Type B pancreatic cell (in vitro differentiated cells): ENCODE data around the gene PPIL6. TPM values are rescaled to one million over a fixed set of nuclear protein-coding genes. Genes with fewer than 3 reads are reported as not detected.

Experiments
- DNase-seq: peaks from one replicate; pipeline ENCODE4 v3.0.0; 2021; ENCODE audit warnings: mixed read lengths; ENCODE audit not compliant: unreplicated experiment; ENCODE audit errors: extremely low spot score
- H3K27ac Mint-ChIP-seq: 2 replicates; pipeline ENCODE4 v1.8.0; 2021; ENCODE audit warnings: mild to moderate bottlenecking, mixed read lengths
- H3K27me3 Mint-ChIP-seq: 2 replicates; pipeline ENCODE4 v1.8.0; 2021; ENCODE audit warnings: mixed read lengths
- H3K36me3 Mint-ChIP-seq: 2 replicates; pipeline ENCODE4 v1.8.0; 2021; ENCODE audit warnings: mixed read lengths
- H3K4me1 Mint-ChIP-seq: one replicate; pipeline ENCODE4 v1.8.0; 2021; ENCODE audit warnings: mixed read lengths; ENCODE audit not compliant: unreplicated experiment
- H3K4me3 Mint-ChIP-seq: 2 replicates; pipeline ENCODE4 v1.8.0; 2021; ENCODE audit warnings: mild to moderate bottlenecking, mixed read lengths
- H3K9me3 Mint-ChIP-seq: 2 replicates; pipeline ENCODE4 v1.8.0; 2021; ENCODE audit warnings: mixed read lengths
- CTCF ChIP-seq: fragments of 200-600 bp; sonication (generic); conservative IDR thresholded peaks from 2 replicates; pipeline ENCODE4 v1.5.0; 2021; ENCODE audit warnings: antibody characterized with exemption, mild to moderate bottlenecking
- total RNA-seq: library from RNA; stranded (reverse); gene quantifications from 2 replicates; pipeline ENCODE4 v1.2.1, GENCODE V29; 2021; ENCODE audit warnings: low replicate concordance

Gene PPIL6
- total RNA-seq, 1 donor from 2014 or later: 6.1 TPM

- Mint-ChIP-seq H3K9me3 (peaks cover 12% of the 10 kb centered on the region), H3K4me3 (no peak overlapping the region), H3K4me1 (no peaks in the 10 kb centered on the region), H3K36me3 (peaks cover 67% of the 10 kb centered on the region), H3K27me3 (no peaks in the 10 kb centered on the region), H3K27ac (no peak overlapping the region)
- no peak for TF ChIP-seq CTCF
- DNase-seq: no peak
These were observed 79.6 kb downstream of the PPIL6 start for GRCh38 chr6:109360791-109361190.

DNA sequence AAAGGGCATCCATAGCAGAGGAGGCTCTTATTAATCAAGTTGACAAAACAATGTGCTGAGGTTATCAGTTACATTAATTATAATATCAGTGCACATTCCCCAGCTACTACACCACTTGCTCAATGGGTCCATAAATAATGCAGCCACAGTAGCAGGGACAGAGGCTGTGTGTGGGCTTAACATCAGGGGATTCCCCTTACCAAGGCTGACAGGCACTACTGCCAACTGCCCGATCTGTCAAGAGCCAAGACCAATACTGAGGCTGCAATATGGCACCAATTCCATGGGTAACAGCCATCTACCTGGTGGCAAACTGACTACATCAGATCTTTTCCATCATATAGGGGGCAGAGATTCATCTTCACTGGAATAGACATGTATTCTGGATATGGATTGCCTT lies 80.1 kb downstream of the PPIL6 start:
- H3K36me3 Mint-ChIP-seq: peaks cover 72% of the 10 kb centered on the region
- no peak for TF ChIP-seq CTCF
- no peak overlapping the region for H3K4me3 Mint-ChIP-seq
- H3K27ac Mint-ChIP-seq: no peak overlapping the region
- no peak for DNase-seq
- no peaks in the 10 kb centered on the region for H3K27me3 Mint-ChIP-seq
- H3K4me1 Mint-ChIP-seq: no peaks in the 10 kb centered on the region
- peaks cover 12% of the 10 kb centered on the region for H3K9me3 Mint-ChIP-seq

DNA sequence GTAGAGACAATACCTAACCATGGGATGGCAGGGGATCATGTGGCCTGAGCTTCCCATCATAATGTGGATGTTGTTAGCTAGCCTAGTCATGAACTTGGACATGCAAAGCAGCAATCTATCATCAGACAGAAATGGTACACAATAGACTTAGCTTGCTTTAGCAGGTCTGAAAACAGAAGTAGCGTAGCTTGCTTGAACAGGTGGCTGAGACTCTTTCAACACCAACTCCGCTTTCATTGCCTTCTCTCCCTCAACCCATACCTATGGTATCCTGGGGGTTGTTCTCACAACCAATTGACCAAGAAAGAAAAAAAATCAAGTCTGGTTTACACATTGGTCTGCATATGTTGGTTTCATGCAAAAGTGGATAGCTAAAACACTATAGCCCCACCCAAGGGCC lies 81.2 kb downstream of the PPIL6 start:
- Mint-ChIP-seq H3K4me1 (no peaks in the 10 kb centered on the region), H3K27me3 (no peaks in the 10 kb centered on the region), H3K36me3 (peaks cover 64% of the 10 kb centered on the region), H3K4me3 (no peak overlapping the region), H3K9me3 (peaks cover 12% of the 10 kb centered on the region), H3K27ac (no peak overlapping the region)
- DNase-seq: no peak
- no peak for TF ChIP-seq CTCF

DNA sequence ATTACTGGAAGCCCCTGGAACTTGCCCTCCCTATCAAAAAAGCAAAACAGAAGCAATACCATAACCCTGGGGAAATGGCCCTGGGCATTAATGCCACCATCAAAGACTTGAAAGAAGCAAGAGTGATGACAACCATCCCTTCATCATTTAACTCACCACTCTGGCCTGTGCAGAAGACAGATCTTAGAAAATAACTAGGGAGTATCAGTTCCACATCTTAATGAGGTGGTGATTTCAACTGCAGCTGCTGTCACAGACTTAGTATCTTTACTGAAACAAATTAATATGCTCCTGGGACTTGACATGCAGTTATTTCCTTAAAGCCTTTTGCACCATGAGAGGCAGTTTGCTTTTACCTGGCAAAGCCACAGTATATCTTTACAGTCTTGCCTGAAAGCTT lies 82.2 kb downstream of the PPIL6 start:
- no peaks in the 10 kb centered on the region for H3K27me3 Mint-ChIP-seq
- no peaks in the 10 kb centered on the region for H3K4me1 Mint-ChIP-seq
- no peak overlapping the region for H3K27ac Mint-ChIP-seq
- peaks cover 12% of the 10 kb centered on the region for H3K9me3 Mint-ChIP-seq
- no peak overlapping the region for H3K4me3 Mint-ChIP-seq
- H3K36me3 Mint-ChIP-seq: peaks cover 55% of the 10 kb centered on the region
- no peak for TF ChIP-seq CTCF
- no peak for DNase-seq

DNA sequence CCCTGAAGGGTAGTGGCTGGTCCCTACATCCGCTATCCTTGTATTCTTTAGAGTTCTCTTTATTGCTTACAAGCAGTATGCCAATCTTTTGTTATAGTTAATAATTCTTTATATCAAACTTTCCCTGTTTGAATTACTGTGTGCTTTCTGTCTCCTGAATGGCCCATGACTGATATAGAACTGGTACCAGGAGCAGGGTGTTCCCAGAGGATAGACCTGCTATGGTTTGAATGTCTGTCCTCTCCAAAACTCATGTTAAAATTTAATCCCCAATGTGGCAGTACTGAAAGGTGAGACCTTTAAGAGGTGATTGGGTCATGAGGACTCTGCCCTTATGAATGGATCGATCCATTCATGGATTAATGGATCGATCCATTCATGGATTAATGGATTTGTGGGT lies 84.2 kb downstream of the PPIL6 start:
- DNase-seq: no peak
- Mint-ChIP-seq H3K4me3 (no peak overlapping the region), H3K36me3 (peaks cover 50% of the 10 kb centered on the region), H3K4me1 (no peaks in the 10 kb centered on the region), H3K27me3 (no peaks in the 10 kb centered on the region), H3K27ac (no peak overlapping the region), H3K9me3 (peaks cover 12% of the 10 kb centered on the region)
- TF ChIP-seq CTCF: no peak
